Measurements from ENCODE around the gene ZNF280A. TPM values are rescaled to one million over a fixed set of nuclear protein-coding genes. Genes with fewer than 3 reads are reported as not detected.

The ZNF280A gene
- polyA plus RNA-seq, 1 experiment = not detected

DNA sequence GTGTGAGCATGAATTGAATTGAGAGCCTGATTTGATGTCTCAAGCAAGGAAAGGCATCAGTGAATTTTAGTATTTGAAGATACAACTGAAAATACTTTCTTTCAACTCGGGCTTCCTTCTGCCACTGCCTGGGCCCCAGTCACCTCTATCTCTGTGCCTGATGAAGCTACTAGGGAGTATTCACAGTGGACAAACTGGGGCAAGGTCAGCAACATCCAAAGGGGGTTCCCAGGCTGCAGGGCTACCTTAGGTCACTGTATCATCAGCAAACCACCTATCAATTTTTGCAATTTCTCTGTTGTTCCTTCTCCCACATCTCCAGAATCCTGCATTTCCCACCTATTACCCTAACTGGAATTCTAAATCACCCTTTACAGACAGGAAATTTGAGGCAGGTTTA, 28.8 kb upstream of the ZNF280A start:
- Histone ChIP-seq H3K36me3 (ENCODE audit: control insufficient read depth, insufficient read depth, low read length) (no peaks in the 10 kb centered on the region), H3K4me3 (ENCODE audit: low read depth, low read length) (no peak overlapping the region), H3K27me3 (ENCODE audit: control insufficient read depth, insufficient read depth, low read length) (no peaks in the 10 kb centered on the region)
- TF ChIP-seq, protein P1, sequence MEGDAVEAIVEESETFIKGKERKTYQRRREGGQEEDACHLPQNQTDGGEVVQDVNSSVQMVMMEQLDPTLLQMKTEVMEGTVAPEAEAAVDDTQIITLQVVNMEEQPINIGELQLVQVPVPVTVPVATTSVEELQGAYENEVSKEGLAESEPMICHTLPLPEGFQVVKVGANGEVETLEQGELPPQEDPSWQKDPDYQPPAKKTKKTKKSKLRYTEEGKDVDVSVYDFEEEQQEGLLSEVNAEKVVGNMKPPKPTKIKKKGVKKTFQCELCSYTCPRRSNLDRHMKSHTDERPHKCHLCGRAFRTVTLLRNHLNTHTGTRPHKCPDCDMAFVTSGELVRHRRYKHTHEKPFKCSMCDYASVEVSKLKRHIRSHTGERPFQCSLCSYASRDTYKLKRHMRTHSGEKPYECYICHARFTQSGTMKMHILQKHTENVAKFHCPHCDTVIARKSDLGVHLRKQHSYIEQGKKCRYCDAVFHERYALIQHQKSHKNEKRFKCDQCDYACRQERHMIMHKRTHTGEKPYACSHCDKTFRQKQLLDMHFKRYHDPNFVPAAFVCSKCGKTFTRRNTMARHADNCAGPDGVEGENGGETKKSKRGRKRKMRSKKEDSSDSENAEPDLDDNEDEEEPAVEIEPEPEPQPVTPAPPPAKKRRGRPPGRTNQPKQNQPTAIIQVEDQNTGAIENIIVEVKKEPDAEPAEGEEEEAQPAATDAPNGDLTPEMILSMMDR (IDR thresholded peaks at IDR 0.05; ENCODE audit: insufficient read depth, low read depth, low read length) = no peak
- no peak for DNase-seq (ENCODE audit: low read depth)
- ChIA-PET CTCF (no interaction called here), POLR2A (no interaction called here)

DNA sequence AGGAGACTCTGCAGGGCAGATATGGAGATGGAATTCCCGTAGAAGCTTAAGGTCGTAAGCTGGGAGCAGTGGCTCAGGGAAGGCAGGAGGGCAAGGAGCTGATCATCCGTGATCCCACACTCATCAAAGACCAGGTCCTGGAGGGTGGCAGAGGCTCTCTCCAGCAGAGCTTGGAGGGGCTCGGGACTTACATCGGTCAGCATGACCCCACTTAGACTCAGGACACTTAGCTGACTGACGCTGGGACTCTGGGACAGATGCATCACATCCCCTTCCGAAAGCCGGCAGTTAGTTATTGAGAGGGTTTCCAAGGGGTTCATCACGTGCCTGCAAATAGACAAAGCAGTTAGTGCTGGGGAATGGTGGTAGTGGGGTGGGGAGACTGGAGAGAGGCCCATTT, 28.2 kb upstream of the ZNF280A start:
- CTCF ChIA-PET = interaction anchor here (0.6 kb wide), 1 partner anchor 798 kb away, joined by 3 read pairs; no protein-coding TSS in a partner anchor
- DNase-seq (ENCODE audit: low read depth) = no peak
- Histone ChIP-seq H3K36me3 (ENCODE audit: control insufficient read depth, insufficient read depth, low read length) (no peaks in the 10 kb centered on the region), H3K27me3 (ENCODE audit: control insufficient read depth, insufficient read depth, low read length) (no peaks in the 10 kb centered on the region), H3K4me3 (ENCODE audit: low read depth, low read length) (no peak overlapping the region)
- POLR2A ChIA-PET = no interaction called here
- TF ChIP-seq, protein P1 (IDR thresholded peaks at IDR 0.05; ENCODE audit: insufficient read depth, low read depth, low read length) = no peak

DNA sequence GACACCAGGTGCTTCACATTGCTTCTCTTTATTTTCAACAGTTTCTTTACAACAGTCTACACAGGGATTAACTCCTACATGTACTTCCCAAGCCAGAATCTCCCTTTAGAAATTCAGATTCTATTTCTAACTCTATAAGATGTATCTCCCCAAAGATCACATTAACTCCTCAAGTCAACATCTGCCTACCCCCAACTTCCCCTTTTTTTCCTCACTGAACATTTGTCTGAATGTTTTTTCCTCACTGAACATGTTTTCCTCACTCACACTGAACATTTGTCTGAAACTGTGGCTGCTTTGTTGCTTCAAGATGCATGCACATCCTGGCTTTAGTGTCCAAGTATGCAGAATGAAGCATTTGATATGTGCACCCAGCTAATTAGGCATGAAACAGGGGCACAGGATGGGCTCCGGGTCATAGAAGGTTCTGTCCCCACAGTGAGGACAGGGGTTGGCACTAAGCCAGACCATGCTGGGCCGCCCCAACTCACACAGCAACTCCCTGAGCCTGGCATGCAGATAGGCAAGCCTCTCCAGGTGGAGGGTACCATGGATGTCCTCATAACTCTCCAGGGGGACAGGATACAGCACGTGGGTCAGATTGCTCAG, 27.7 kb upstream of the ZNF280A start:
- H3K27me3 ChIP-seq (ENCODE audit: control insufficient read depth, insufficient read depth, low read length) = no peaks in the 10 kb centered on the region
- TF ChIP-seq, protein P1 (IDR thresholded peaks at IDR 0.05; ENCODE audit: insufficient read depth, low read depth, low read length) = no peak
- CTCF ChIA-PET = interaction anchor here (0.6 kb wide), 1 partner anchor 797 kb away, joined by 3 read pairs; no protein-coding TSS in a partner anchor
- no peak for DNase-seq (ENCODE audit: low read depth)
- H3K4me3 ChIP-seq (ENCODE audit: low read depth, low read length) = no peak overlapping the region
- POLR2A ChIA-PET = no interaction called here
- no peaks in the 10 kb centered on the region for H3K36me3 ChIP-seq (ENCODE audit: control insufficient read depth, insufficient read depth, low read length)

GRCh38 chr22:22547226-22547625, 27.2 kb upstream of the ZNF280A start:
- Histone ChIP-seq H3K36me3 (ENCODE audit: control insufficient read depth, insufficient read depth, low read length) (no peaks in the 10 kb centered on the region), H3K27me3 (ENCODE audit: control insufficient read depth, insufficient read depth, low read length) (no peaks in the 10 kb centered on the region), H3K4me3 (ENCODE audit: low read depth, low read length) (no peak overlapping the region)
- POLR2A ChIA-PET = no interaction called here
- CTCF ChIA-PET = no interaction called here
- DNase-seq (ENCODE audit: low read depth) = no peak
- TF ChIP-seq, protein P1 (IDR thresholded peaks at IDR 0.05; ENCODE audit: insufficient read depth, low read depth, low read length) = no peak

GRCh38 chr22:22546490-22546889, 26.4 kb upstream of the ZNF280A start:
- Histone ChIP-seq H3K4me3 (ENCODE audit: low read depth, low read length) (no peak overlapping the region), H3K27me3 (ENCODE audit: control insufficient read depth, insufficient read depth, low read length) (no peaks in the 10 kb centered on the region), H3K36me3 (ENCODE audit: control insufficient read depth, insufficient read depth, low read length) (no peaks in the 10 kb centered on the region)
- ChIA-PET POLR2A (no interaction called here), CTCF (interaction anchor here (0.9 kb wide), 1 partner anchor 30 kb away, joined by 6 read pairs; no protein-coding TSS in a partner anchor)
- DNase-seq (ENCODE audit: low read depth) = no peak
- TF ChIP-seq, protein P1 (IDR thresholded peaks at IDR 0.05; ENCODE audit: insufficient read depth, low read depth, low read length) = no peak

All from BJ (cell line).